GM18526 (cell line): ENCODE results near the gene MBNL1.

Experiments
- POLR2A ChIP-seq: IDR thresholded peaks from 3 replicates; pipeline ENCODE4 v1.6.1; 2011; ENCODE audit not compliant: insufficient read length; ENCODE audit errors: extremely low read depth

MBNL1 gene

DNA sequence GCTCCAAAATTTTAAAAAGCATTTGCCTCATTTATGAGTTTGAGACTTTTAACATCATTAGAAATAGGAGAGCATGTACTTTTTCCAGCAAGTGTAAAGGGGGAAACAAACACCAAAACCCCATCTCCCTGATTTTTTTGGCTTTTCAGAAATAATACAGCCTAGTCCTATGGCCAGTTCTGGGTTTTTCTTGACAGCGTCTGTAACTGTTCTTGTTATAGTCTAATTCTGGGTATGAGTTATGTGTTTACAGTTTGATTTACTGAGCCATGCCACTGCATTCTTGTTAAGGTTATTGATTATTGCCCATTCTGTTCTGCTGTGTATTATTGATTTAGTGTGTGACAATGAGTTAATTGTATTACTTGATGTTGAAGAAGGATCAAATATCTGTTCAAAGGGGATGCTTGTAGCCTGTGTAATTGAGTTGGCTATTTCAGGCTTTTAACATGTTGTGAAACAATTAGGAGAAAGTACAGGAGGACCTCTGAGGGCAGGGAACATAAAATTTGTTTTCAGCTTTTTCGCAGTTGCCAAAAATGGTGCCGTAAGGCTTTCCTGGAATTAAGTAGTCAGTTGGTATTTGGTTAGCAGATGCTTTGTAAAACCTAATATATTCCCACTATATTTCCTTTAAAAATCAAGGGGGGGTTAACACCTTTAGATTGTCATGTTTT lies 46.1 kb downstream of the MBNL1 start:
- no peak for TF ChIP-seq POLR2A

DNA sequence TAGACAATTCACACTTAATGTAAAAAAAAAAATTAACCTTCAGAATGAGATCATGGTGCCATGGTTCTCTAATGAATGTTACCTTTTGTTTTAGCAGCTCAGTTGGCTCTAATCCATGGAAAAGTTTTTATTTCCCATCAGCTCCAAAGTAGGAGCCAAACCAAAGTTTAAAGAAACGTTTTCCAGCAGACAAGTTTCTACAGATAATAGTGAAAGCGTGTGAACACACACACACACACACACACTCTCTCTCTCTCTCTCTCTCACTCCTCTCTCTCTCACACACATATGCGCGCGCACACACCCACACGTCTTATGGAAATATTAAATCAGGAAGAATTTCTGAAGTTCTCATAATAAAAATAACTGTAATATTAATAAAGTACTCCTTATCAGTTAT lies 46.9 kb downstream of the MBNL1 start:
- no peak for TF ChIP-seq POLR2A

DNA sequence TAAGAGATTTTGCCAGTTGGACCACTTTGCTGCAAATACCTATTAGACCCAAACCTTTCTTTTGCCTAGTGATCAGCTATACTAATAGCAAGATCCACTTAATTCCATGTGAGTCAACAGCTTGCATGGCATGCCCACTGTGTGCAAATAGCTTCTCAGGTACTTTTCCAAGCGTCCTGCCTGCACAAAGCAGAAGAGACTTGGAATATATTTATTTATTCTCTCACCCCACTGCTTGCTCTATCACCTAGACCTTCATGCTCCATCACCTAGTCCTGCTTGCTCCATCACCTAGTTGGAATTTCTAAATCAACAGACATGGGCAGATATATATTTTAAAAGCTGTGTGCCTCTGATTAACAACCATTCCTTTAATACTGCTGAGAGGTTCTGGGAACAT lies 47.6 kb downstream of the MBNL1 start:
- TF ChIP-seq POLR2A = no peak

DNA sequence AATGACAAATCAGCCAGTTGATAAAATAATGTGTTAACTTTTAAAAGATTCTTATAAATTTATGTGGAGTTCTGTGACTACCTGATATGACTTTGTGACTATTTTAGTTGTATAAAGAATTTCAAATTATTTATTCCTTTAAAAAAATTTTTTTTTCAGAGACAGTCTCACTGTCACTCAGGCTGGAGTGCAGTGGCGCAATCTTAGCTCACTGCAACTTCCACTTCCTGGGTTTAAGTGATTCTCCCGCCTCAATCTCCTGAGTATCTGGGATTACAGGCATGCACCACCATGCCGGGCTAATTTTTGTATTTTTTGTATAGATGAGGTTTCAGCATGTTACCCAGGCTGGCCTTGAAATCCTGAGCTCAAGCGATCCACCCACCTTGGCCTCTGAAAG lies 48.5 kb downstream of the MBNL1 start:
- no peak for TF ChIP-seq POLR2A

DNA sequence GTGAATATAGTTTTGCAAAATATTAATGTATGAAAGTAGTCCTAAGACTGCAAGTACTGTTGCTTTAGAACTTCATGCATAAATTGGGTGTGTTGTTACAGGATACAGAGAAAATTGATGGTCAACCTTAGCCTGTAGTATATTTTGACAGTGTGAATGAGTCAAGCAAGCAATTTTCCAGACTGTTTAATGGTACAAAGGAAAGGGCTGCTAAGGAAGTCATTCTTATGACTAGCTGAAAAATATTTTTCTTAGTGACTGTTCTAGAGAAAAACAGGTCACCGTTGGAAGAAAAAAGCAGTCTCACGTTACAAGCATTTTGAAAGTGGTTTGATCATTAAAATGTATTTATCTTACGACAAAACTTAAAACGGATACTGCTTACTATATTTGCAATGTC lies 49.2 kb downstream of the MBNL1 start:
- no peak for TF ChIP-seq POLR2A

DNA sequence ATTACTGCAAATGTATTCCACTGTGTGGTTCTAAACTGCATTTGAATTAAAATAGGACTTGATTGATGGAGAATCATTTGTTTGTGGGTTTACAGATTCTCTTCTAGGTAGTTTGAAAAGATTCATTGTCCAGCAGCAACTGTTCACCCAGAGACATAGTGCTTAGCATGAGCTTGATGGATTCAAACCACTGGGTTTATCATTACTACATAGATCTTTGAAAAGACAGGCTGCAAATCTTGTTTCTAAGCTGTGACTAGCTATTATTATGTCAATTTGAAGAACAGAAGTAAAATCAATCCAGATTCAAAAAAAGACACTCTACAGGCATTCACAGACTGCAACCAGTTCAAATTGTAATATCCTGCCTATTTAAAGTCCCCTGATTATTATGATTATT lies 49.8 kb downstream of the MBNL1 start:
- no peak for TF ChIP-seq POLR2A

DNA sequence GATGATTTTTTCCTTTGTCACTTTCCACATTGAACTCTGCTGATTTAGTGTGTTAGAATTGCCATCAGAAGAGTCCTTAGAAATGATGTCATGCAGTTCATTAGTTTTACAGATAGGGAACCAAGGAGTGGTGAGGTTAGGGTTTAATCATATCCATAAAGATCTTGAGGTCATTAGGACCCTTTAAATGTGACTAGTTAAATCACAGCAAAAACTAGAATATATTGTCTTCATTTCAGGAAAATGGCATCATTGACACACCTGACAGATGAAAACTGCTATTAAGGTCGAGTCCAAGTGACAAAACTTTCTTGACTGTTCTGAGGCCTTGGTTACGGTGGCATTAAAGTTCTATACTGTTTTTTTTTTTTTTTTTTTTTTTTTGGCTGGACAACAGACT lies 50.5 kb downstream of the MBNL1 start:
- no peak for TF ChIP-seq POLR2A

DNA sequence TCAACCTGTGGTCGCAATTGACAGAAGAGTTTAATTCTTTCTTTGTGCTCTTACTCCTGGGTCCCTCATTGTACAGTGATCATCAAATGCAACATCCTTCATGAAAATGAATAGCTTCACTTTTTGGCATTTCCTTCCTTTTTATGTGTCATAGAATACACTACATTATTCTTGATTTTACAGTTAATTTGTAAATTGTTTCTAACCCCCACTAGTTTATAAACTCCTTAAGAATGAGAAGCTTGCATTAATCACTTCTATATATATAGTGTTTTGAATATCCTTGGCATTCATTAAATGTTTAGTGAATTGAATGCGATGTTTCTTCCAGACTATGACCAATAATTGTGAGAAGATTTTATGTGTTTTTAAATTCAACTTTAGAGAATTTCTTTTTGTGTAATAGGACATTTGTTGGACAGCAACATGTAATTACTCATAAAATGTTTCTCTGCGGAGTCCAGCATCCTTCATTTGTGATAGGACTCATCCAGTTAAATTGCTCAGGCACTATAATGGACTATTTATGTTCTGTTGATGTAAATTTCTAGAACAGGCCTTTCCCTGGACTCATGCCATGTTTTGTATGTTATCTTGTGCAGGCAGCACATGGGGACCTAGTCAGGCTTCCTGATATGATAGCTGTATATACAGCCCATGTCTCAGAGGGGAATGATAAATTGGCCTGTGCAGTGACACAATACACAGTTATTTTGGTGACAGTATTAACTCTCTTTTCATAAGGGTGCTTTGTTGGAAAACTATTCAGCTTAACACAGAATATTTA lies 51.3 kb downstream of the MBNL1 start:
- TF ChIP-seq POLR2A = no peak

DNA sequence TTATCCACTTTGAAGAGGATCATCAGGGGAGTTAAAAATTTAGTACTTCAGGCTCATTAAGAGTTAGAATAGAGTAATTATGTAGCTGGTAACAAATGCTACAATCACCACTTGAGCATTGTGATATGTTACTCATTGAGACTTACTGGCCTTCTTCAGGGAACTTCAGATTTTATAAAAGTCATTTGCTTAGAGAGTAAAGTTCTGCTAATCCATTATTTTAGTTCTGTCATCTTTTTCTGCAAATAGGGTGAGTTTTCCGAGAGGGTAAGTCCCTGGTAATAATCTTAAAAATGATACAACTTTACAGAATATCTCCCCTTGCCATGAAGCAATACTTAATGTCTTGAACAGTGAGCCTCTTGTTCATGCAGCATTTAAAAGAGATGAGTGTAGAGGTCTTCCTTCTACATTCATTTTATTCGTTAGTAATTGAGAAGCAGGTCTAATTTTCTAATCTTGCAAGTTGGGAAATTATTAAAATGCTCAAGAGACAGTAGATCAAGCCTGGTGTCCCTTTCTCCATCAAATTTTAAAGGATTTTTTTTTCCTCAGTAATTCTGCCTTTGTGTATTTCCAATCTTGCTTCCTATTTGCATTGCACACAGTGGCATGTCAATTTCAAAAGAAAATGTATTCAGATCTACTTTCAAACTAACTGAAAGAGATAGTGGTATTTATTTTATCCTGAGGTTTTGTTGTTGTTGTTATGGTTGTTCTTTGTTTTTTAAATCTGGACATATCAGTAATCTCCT lies 52.6 kb downstream of the MBNL1 start:
- TF ChIP-seq POLR2A = no peak

DNA sequence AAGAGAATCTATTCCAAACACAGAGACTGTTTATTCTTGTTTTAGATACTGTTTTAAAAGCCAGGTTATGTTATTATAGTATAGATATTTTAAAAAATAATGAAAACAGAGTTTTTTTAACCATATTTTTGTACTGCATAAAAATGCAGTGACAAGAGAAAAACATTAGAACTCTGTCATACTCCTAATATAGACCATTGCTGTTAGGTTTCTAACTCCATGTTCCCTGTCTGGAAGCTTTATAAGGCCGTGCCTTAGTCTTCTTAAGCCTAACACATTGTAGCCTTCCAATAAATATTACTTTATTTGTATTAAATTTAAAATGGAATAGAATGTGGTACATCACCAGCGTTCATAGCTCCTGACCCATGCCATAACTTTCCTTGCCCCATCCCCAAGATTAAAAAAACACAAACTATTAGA lies 53.2 kb downstream of the MBNL1 start:
- no peak for TF ChIP-seq POLR2A

DNA sequence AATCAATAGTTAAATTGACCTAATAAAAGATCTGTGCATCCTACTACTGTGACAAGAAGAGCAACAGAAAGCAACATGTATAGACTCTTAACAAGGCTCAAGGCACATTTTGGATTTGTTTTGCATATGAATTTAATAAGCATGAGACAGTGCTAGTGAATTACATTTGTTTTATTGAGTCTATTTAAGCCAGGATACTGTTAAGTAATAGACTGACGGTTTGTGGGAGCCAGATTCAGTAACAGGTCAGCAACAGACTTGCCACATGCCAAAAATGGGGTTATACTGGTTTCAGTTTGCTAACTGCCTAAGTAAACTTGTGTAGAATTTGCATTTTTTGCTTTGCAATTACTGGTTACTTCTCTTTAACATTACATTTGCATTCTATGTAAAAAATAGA lies 54.0 kb downstream of the MBNL1 start:
- no peak for TF ChIP-seq POLR2A

DNA sequence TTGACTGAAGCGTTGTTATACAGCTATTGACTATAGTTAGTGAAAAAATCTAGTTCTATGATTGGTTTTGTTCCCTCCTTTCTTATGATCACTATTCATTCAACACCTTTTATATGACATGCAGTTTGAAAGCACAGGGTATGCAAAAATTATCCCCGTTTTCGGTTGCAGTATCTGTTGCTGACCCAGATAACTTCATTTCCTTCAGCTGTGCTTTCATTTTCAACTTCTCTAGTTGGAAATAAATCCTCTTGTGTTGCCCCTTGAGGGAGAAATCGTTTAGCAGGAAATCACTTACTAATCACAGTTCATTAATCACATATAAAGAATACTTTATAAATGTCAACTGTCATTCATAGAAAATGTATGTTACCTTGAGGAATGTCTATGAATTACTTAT lies 55.1 kb downstream of the MBNL1 start:
- no peak for TF ChIP-seq POLR2A

DNA sequence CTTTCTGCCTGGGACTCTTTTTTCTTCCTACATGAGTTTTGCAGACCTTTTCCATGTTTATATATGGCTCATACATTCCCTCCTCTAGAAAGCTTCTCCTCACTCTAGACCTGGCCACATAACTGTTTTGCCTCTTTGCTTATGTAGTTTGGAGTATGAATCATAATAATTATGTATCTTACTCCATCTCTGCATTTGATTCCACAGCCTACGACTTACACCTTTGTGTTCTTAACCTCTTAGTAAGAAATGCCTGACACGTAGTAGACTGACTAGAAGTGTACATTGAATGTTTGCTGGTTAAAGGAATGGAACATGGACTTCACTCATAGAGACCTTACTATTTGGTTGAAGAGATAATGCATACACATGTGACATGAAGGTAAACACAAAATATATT lies 56.4 kb downstream of the MBNL1 start:
- no peak for TF ChIP-seq POLR2A

DNA sequence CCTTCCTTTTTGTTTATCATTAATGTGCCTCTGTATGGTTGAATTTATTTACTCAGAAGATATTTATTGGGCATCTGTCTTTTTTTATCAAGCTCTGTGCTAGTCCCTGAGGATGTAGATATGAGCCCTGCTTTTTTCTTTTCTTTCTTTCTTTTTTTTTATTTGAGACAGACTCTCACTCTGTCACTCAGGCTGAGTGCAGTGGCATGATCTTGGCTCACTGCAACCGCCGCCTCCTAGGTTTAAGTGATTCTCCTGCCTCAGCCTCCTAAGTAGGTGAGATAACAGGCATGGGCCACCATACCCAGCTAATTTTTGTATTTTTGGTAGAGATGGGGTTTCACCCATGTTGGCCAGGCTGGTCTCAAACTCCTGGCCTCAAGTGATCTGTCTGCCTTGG lies 58.5 kb downstream of the MBNL1 start:
- no peak for TF ChIP-seq POLR2A

DNA sequence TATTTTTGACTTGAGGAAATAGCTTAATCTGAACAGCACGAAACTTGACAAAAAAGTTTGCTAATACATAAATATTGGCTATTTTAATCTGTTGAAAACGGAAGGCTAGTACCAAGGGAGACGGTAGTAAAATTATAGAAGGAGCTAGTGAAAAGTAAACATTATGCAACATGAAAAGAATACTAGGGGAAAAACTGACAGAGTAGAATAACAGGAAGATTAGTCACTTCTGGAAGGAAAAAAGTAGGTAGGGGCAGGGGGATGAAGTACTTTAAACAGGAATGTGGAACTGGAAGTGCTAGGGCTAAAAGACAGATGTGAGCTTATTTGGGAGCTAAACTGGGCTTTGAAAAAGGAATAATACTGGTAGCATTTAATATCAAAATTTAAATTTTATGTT lies 60.1 kb downstream of the MBNL1 start:
- TF ChIP-seq POLR2A = no peak

DNA sequence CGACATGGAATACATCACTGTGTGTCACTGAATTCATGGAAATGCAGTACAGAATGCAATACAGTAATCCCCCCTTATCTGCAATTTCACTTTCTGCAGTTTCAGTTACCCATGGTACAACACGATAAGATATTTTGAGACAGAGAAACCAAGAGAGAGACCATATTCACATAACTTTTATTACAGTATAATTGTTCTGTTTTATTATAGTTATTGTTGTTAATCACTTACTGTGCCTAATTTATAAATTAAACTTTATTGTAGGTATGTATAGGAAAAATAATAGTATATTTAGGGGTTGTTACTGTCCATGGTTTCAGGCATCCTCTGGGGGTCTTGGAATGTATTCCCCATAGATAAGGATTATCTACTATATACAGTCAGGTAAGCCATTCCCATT lies 61.8 kb downstream of the MBNL1 start:
- TF ChIP-seq POLR2A = no peak
